ENCODE results near the gene GALNT14.

GALNT14 gene

DNA sequence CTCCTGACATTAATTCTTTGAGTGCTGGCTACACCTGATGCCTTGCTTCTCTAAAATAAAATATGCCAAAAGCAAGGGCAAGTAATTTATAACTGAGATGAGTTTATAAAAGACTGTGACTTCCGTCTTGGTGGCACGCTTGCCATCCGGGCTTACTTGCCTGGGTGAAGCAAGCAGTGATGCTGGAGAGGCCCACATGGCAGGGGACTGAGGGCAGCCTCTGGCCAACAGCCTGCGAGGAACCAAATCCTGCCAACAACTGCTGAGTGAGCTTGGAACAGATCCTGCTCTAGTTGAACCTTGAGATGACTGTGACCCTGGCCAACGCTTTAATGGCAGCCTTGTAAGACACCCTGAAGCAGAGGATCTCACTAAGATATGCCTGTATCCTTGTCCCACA, 234.9 kb downstream of the GALNT14 start:
- Histone ChIP-seq H3K9ac (ENCODE audit: low read length in 5 of 5) (no peak overlapping the region), H3K4me3 (ENCODE audit: low read depth in 1 of 5, low read length in 5 of 5) (no peak overlapping the region), H3K4me1 (ENCODE audit: control insufficient read depth in 5 of 5, insufficient read depth in 5 of 5, low read length in 5 of 5) (no peaks in the 10 kb centered on the region), H3K36me3 (ENCODE audit: control insufficient read depth in 5 of 5, insufficient read depth in 5 of 5, low read length in 5 of 5) (no peaks in the 10 kb centered on the region), H3K27ac (ENCODE audit: low read depth, low read length) (no peak overlapping the region), H3K27me3 (ENCODE audit: control insufficient read depth in 5 of 5, insufficient read depth in 4 of 5, low read length in 5 of 5) (peaks cover 0 to 5% (median 3%) of the 10 kb centered on the region in 5 donors), H3K9me3 (ENCODE audit: control insufficient read depth in 5 of 5, low read length in 5 of 5) (peaks cover 0 to 10% (median 0%) of the 10 kb centered on the region in 5 donors)

DNA sequence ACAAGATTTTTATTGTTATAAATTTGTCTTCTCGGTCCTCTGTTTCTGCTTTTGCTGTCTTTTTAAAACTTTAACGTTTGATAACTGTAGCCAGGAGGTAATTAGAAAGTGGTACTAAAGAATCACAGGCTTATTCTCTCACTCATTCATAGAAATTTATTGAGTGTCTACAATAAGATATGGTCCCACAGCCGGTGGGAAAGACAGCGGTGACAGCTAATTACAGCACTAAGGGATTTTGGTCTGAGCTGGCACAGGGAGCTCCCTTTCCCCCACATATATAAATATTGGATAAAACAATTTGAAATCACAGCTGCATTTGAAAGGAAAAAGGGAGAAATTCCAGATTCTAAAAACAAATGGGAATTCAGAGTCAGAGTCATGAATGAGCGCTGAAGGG, 237.9 kb downstream of the GALNT14 start:
- Histone ChIP-seq H3K9ac (ENCODE audit: low read length in 5 of 5) (no peak overlapping the region), H3K27me3 (ENCODE audit: control insufficient read depth in 5 of 5, insufficient read depth in 4 of 5, low read length in 5 of 5) (peaks cover 0 to 5% (median 3%) of the 10 kb centered on the region in 5 donors), H3K9me3 (ENCODE audit: control insufficient read depth in 5 of 5, low read length in 5 of 5) (peaks cover 2 to 17% (median 14%) of the 10 kb centered on the region in 5 donors), H3K27ac (ENCODE audit: low read depth, low read length) (no peak overlapping the region), H3K36me3 (ENCODE audit: control insufficient read depth in 5 of 5, insufficient read depth in 5 of 5, low read length in 5 of 5) (no peaks in the 10 kb centered on the region), H3K4me3 (ENCODE audit: low read depth in 1 of 5, low read length in 5 of 5) (no peak overlapping the region), H3K4me1 (ENCODE audit: control insufficient read depth in 5 of 5, insufficient read depth in 5 of 5, low read length in 5 of 5) (no peaks in the 10 kb centered on the region)

DNA sequence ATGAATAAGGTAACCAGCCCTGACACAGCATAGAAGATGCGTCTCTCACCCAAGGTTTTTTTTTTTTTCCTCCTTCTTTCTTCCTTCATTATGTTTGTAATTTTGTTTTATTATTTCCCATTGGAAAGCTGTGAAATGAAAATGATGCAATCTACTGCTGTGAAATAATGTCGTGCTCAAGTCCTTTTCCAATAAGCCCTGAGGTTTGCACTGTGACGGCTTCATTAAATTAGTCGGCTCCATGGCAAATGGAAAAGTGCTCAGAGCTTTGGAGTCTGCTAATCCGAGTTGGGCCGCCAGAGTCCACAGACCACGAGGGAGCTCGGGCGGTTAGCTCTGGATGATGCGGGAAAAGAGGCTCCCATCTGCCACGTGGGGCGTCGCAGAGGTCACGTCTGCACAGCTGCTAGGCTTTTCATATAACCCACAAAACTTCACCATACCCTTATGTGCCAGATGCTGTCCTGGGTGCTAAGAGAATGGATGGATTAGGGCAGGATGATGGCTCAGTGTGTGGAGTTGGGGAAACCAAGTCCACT, 238.7 kb downstream of the GALNT14 start:
- H3K36me3 ChIP-seq (ENCODE audit: control insufficient read depth in 5 of 5, insufficient read depth in 5 of 5, low read length in 5 of 5), result no peaks in the 10 kb centered on the region
- H3K27ac ChIP-seq (ENCODE audit: low read depth, low read length), result no peak overlapping the region
- no peak overlapping the region for H3K9ac ChIP-seq (ENCODE audit: low read length in 5 of 5)
- no peak overlapping the region for H3K4me3 ChIP-seq (ENCODE audit: low read depth in 1 of 5, low read length in 5 of 5)
- peaks cover 0 to 5% (median 3%) of the 10 kb centered on the region in 5 donors for H3K27me3 ChIP-seq (ENCODE audit: control insufficient read depth in 5 of 5, insufficient read depth in 4 of 5, low read length in 5 of 5)
- H3K9me3 ChIP-seq (ENCODE audit: control insufficient read depth in 5 of 5, low read length in 5 of 5), result peaks cover 2 to 17% (median 14%) of the 10 kb centered on the region in 5 donors
- H3K4me1 ChIP-seq (ENCODE audit: control insufficient read depth in 5 of 5, insufficient read depth in 5 of 5, low read length in 5 of 5), result no peaks in the 10 kb centered on the region

DNA sequence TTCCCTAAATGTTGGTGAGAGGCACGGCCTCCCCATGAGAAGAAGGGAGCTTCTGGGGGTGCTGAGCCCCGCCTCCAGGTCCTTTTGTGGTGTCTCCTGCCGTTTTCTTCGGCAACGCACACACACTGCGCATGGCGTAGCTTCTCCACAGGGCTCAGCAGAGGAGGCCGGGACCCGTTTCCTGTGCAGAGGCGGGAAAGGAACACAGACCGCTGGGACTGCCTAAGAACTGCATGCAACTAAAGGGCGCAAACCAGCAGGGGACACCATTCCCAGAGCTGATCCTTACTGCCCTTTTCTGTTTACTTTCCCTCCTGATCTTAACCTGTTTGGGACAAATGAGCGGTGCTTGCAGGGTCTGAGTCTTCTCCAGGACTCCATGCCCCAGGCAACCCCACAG, 240.7 kb downstream of the GALNT14 start:
- no peaks in the 10 kb centered on the region for H3K4me1 ChIP-seq (ENCODE audit: control insufficient read depth in 5 of 5, insufficient read depth in 5 of 5, low read length in 5 of 5)
- H3K27ac ChIP-seq (ENCODE audit: low read depth, low read length), result no peak overlapping the region
- H3K9ac ChIP-seq (ENCODE audit: low read length in 5 of 5), result no peak overlapping the region
- H3K9me3 ChIP-seq (ENCODE audit: control insufficient read depth in 5 of 5, low read length in 5 of 5), result peaks cover 2 to 16% (median 7%) of the 10 kb centered on the region in 5 donors
- peaks cover 0 to 5% (median 3%) of the 10 kb centered on the region in 5 donors for H3K27me3 ChIP-seq (ENCODE audit: control insufficient read depth in 5 of 5, insufficient read depth in 4 of 5, low read length in 5 of 5)
- no peak overlapping the region for H3K4me3 ChIP-seq (ENCODE audit: low read depth in 1 of 5, low read length in 5 of 5)
- no peaks in the 10 kb centered on the region for H3K36me3 ChIP-seq (ENCODE audit: control insufficient read depth in 5 of 5, insufficient read depth in 5 of 5, low read length in 5 of 5)

DNA sequence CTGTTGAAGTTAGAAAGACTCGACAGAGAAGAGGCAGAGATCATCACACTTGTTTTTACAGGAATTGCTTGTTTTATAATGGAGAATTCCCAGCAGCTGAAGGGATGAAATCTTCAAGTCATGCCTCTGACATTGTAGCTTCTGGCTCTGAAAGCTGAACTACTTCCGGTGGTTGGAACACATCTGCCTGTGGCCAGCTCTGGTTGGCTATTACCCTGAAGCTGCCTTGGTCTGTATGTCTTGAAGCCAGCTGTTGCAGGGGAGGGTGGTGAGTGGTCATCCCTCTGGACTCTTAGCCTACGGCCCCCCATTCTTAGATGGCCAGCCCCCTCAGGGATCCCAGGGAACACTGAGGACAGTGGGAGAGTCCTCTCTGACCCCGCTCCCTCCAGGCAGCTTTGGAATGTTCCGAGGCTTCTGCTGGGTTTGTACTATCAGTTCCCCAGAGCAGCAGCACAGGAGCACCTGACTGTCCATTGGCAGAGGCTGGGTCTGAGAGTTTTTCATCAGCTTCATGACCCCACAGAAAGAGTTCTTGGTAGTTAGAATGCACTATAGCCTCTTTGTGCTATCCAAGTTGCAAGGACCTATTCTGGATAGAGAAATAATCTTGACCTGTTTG, 243.6 kb downstream of the GALNT14 start:
- H3K27ac ChIP-seq (ENCODE audit: low read depth, low read length), result no peak overlapping the region

DNA sequence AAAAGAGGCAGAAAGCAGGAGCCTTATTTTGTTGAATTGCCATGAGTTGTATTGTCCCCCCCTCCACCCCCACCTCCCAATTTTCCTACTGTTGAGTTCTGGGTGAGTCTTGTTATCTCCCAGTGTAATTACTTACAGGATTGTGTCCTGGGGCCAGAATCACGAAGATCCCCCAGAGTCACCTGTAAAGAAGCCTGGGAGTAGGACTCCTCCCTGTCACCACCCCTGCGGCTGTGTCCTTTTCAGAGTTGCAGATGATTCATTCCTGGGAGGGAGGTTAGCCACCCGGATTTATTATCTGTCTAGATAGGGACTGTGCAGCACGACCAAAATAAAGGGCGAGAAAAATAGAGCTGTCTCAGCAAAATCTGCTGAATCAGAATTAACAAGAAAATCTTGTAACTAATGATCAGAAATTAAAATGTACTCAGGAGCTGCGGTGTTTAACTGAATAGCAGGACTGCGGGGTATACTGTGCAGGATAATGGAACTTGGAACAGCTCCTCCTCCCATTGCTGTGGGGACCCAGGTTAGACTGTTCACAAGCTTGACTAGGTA, 249.3 kb downstream of the GALNT14 start:
- no peak overlapping the region for H3K9ac ChIP-seq (ENCODE audit: low read length in 5 of 5)
- H3K4me1 ChIP-seq (ENCODE audit: control insufficient read depth in 5 of 5, insufficient read depth in 5 of 5, low read length in 5 of 5), result no peaks in the 10 kb centered on the region
- no peak overlapping the region for H3K4me3 ChIP-seq (ENCODE audit: low read depth in 1 of 5, low read length in 5 of 5)
- no peak overlapping the region for H3K27ac ChIP-seq (ENCODE audit: low read depth, low read length)
- H3K27me3 ChIP-seq (ENCODE audit: control insufficient read depth in 5 of 5, insufficient read depth in 4 of 5, low read length in 5 of 5), result no peaks in the 10 kb centered on the region
- H3K36me3 ChIP-seq (ENCODE audit: control insufficient read depth in 5 of 5, insufficient read depth in 5 of 5, low read length in 5 of 5), result no peaks in the 10 kb centered on the region
- peaks cover 0 to 7% (median 0%) of the 10 kb centered on the region in 5 donors for H3K9me3 ChIP-seq (ENCODE audit: control insufficient read depth in 5 of 5, low read length in 5 of 5)

More for the DNA sequence above, 243.6 kb downstream of the GALNT14 start:
- Histone ChIP-seq H3K4me3 (ENCODE audit: low read depth in 1 of 5, low read length in 5 of 5) (no peak overlapping the region), H3K9ac (ENCODE audit: low read length in 5 of 5) (no peak overlapping the region), H3K36me3 (ENCODE audit: control insufficient read depth in 5 of 5, insufficient read depth in 5 of 5, low read length in 5 of 5) (no peaks in the 10 kb centered on the region), H3K4me1 (ENCODE audit: control insufficient read depth in 5 of 5, insufficient read depth in 5 of 5, low read length in 5 of 5) (no peaks in the 10 kb centered on the region), H3K9me3 (ENCODE audit: control insufficient read depth in 5 of 5, low read length in 5 of 5) (peaks cover 2 to 21% (median 7%) of the 10 kb centered on the region in 5 donors), H3K27me3 (ENCODE audit: control insufficient read depth in 5 of 5, insufficient read depth in 4 of 5, low read length in 5 of 5) (peaks cover 0 to 3% (median 0%) of the 10 kb centered on the region in 5 donors)

DNA sequence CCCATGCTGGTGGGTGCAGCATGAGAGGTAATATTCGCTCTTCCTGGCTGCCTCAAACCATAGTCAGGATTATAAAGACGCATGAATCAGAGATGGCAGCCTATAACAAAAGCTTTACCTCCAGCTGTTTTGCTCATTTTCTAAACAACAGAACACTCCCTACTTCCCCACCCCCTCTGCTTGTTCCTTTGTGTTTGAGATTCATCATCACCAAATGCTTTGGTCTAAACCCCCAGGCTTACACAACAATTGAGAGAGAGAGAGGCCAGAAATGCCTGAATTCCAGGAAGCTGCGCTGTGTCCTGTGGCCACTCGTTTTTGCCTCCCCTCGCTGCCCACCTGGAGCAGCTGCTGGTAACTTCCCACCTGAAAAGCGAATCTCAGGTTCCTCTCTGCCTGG, 252.2 kb downstream of the GALNT14 start:
- Histone ChIP-seq H3K27ac (ENCODE audit: low read depth, low read length) (no peak overlapping the region), H3K36me3 (ENCODE audit: control insufficient read depth in 5 of 5, insufficient read depth in 5 of 5, low read length in 5 of 5) (no peaks in the 10 kb centered on the region), H3K27me3 (ENCODE audit: control insufficient read depth in 5 of 5, insufficient read depth in 4 of 5, low read length in 5 of 5) (peaks cover 0 to 4% (median 0%) of the 10 kb centered on the region in 5 donors), H3K4me3 (ENCODE audit: low read depth in 1 of 5, low read length in 5 of 5) (no peak overlapping the region), H3K9me3 (ENCODE audit: control insufficient read depth in 5 of 5, low read length in 5 of 5) (no peaks in the 10 kb centered on the region), H3K4me1 (ENCODE audit: control insufficient read depth in 5 of 5, insufficient read depth in 5 of 5, low read length in 5 of 5) (no peaks in the 10 kb centered on the region), H3K9ac (ENCODE audit: low read length in 5 of 5) (no peak overlapping the region)

DNA sequence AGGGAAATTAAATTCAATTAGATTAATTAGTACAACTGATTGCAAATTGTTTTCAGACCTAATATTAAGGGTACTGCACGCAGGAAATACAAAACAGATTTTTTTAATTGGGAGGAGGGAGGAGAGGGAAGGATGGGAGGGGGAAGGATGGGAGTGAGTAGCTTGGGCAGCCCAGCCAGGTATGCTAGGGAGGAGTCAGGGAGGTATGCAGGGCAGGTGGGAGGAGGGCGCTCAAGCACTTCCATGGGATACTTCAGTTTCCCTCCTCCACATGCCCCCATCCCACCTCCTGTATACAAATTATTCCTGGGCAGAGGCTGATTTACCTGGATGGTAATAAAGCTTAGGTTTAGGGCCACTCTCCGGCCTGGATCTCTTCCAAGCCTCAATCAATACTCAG, 254.4 kb downstream of the GALNT14 start:
- no peak overlapping the region for H3K9ac ChIP-seq (ENCODE audit: low read length in 5 of 5)
- H3K27me3 ChIP-seq (ENCODE audit: control insufficient read depth in 5 of 5, insufficient read depth in 4 of 5, low read length in 5 of 5), result peaks cover 0 to 4% (median 0%) of the 10 kb centered on the region in 5 donors
- H3K4me1 ChIP-seq (ENCODE audit: control insufficient read depth in 5 of 5, insufficient read depth in 5 of 5, low read length in 5 of 5), result no peaks in the 10 kb centered on the region
- H3K9me3 ChIP-seq (ENCODE audit: control insufficient read depth in 5 of 5, low read length in 5 of 5), result peaks cover 0 to 3% (median 0%) of the 10 kb centered on the region in 5 donors
- H3K4me3 ChIP-seq (ENCODE audit: low read depth in 1 of 5, low read length in 5 of 5), result no peak overlapping the region
- H3K36me3 ChIP-seq (ENCODE audit: control insufficient read depth in 5 of 5, insufficient read depth in 5 of 5, low read length in 5 of 5), result no peaks in the 10 kb centered on the region
- no peak overlapping the region for H3K27ac ChIP-seq (ENCODE audit: low read depth, low read length)

DNA sequence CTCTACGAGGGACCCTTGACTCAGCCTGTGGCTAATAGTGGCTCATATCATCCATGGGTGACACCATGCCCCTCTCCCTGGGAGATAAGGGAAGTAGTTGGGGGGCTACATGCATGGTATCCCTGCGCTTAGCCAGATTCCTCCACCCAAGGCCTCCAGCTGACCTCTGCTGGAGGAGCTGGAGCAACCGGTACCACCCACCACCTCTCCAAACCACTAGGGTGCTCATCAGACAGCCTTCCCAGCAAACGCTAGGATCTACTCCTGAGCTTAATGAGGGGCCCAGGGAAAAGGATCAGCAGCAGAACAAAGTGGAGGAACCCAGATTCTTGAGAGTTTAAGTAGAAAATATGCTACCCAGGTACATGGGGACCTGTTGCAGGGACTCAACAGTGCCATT, 255.1 kb downstream of the GALNT14 start:
- Histone ChIP-seq H3K36me3 (ENCODE audit: control insufficient read depth in 5 of 5, insufficient read depth in 5 of 5, low read length in 5 of 5) (no peaks in the 10 kb centered on the region), H3K4me1 (ENCODE audit: control insufficient read depth in 5 of 5, insufficient read depth in 5 of 5, low read length in 5 of 5) (no peaks in the 10 kb centered on the region), H3K9me3 (ENCODE audit: control insufficient read depth in 5 of 5, low read length in 5 of 5) (peaks cover 0 to 3% (median 0%) of the 10 kb centered on the region in 5 donors), H3K4me3 (ENCODE audit: low read depth in 1 of 5, low read length in 5 of 5) (no peak overlapping the region), H3K9ac (ENCODE audit: low read length in 5 of 5) (no peak overlapping the region), H3K27me3 (ENCODE audit: control insufficient read depth in 5 of 5, insufficient read depth in 4 of 5, low read length in 5 of 5) (peaks cover 0 to 4% (median 0%) of the 10 kb centered on the region in 5 donors), H3K27ac (ENCODE audit: low read depth, low read length) (no peak overlapping the region)

DNA sequence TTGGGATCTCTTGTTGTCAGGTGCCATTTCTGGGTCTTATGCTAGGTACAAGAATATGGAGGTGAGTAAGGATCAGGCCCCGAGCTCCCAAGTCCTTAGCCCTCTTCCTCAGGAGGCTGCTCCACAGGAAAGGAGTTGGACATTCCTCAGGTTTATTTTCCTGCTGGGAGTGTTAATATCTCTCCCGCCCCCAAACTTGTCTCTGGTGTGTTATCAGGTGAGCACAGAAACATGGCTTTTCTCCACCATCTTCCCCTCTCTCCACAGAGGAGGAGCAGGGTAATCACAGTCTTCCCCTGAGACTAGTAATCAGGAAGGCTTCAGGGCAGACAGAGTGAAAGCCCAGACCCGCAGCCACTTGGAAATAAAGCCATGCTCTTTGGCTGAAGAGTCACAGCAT, 257.7 kb downstream of the GALNT14 start:
- no peak overlapping the region for H3K27ac ChIP-seq (ENCODE audit: low read depth, low read length)
- peaks cover 0 to 3% (median 0%) of the 10 kb centered on the region in 5 donors for H3K9me3 ChIP-seq (ENCODE audit: control insufficient read depth in 5 of 5, low read length in 5 of 5)
- no peak overlapping the region for H3K9ac ChIP-seq (ENCODE audit: low read length in 5 of 5)

More for the DNA sequence above, 257.7 kb downstream of the GALNT14 start:
- Histone ChIP-seq H3K36me3 (ENCODE audit: control insufficient read depth in 5 of 5, insufficient read depth in 5 of 5, low read length in 5 of 5) (no peaks in the 10 kb centered on the region), H3K27me3 (ENCODE audit: control insufficient read depth in 5 of 5, insufficient read depth in 4 of 5, low read length in 5 of 5) (peaks cover 0 to 4% (median 0%) of the 10 kb centered on the region in 5 donors), H3K4me1 (ENCODE audit: control insufficient read depth in 5 of 5, insufficient read depth in 5 of 5, low read length in 5 of 5) (no peaks in the 10 kb centered on the region), H3K4me3 (ENCODE audit: low read depth in 1 of 5, low read length in 5 of 5) (no peak overlapping the region)

Measured in subcutaneous abdominal adipose tissue (tissue), 5 donors.